ENCODE measurements around the gene JPT1. TPM values are rescaled to one million over a fixed set of nuclear protein-coding genes. Genes with fewer than 3 reads are reported as not detected.

JPT1 gene
- polyA plus RNA-seq, 1 of the 3 experiments (the other 2 are of a cell fraction), result 490 TPM

GRCh38 chr17:75131278-75132017 lies 22.9 kb downstream of the JPT1 start, which contains the start of gene NT5C (continued):
- no peak for TF ChIP-seq PBX3 (IDR thresholded peaks at IDR 0.05)
- no peak for TF ChIP-seq USF2 (IDR thresholded peaks at IDR 0.05; ENCODE audit: borderline replicate concordance, low read depth, low read length)
- TF ChIP-seq FOXJ3 (CRISPR knock-in tag; IDR thresholded peaks at IDR 0.05), result no peak
- TF ChIP-seq SIN3A (IDR thresholded peaks at IDR 0.05; ENCODE audit: borderline replicate concordance, low read depth, low read length), result peak; percentile 75; the same call in 1 of the 2 replicates
- no peak for TF ChIP-seq IRF3 (IDR thresholded peaks at IDR 0.05; ENCODE audit: low read depth, low read length)
- TF ChIP-seq EZH2phosphoT487 (IDR thresholded peaks at IDR 0.05; ENCODE audit: borderline replicate concordance, low read depth), result no peak
- peak; percentile 81 for TF ChIP-seq NRF1 (IDR thresholded peaks at IDR 0.05; ENCODE audit: low read depth, low read length)
- no peak for TF ChIP-seq FOSL2 (IDR thresholded peaks at IDR 0.05; ENCODE audit: borderline replicate concordance, low read depth)

GRCh38 chr17:75130632-75131277 lies 23.6 kb downstream of the JPT1 start:
- Histone ChIP-seq H4K20me1 (ENCODE audit: insufficient read depth) (peaks cover 9% of the 10 kb centered on the region; the same call in 1 of the 2 replicates), H3K4me3 (ENCODE audit: low read depth in 2 of 2, low read length in 1 of 2) (peak overlapping the region; percentile 64 to 88), H3K27me3 (ENCODE audit: insufficient read depth) (no peaks in the 10 kb centered on the region), H2AFZ (ENCODE audit: low read depth) (peak overlapping the region; percentile 98; the same call in 1 of the 2 replicates), H3K36me3 (replicated peaks in 1 of 2; ENCODE audit: control insufficient read depth in 1 of 2, insufficient read depth in 2 of 2, low read length in 1 of 2) (peaks cover 15 to 27% of the 10 kb centered on the region in 2 experiments), H3K27ac (ENCODE audit: low read depth in 2 of 2, low read length in 1 of 2) (peak overlapping the region; percentile 78 to 90), H3K4me1 (ENCODE audit: control insufficient read depth in 1 of 2, insufficient read depth in 2 of 2, low read depth in 1 of 2, low read length in 1 of 2) (peaks cover 5 to 19% of the 10 kb centered on the region in 2 experiments; a peak in 2 of 4 replicates), H3K4me2 (peak overlapping the region; percentile 96), H3K9me3 (no peaks in the 10 kb centered on the region), H3K79me2 (ENCODE audit: insufficient read depth) (peaks cover 25% of the 10 kb centered on the region; the same call in 1 of the 2 replicates), H3K9me2 (no peaks in the 10 kb centered on the region), H3K9ac (peak overlapping the region; percentile 90), H3F3A (replicated peaks; ENCODE audit: insufficient read depth) (peaks cover 37% of the 10 kb centered on the region)
- POLR2A ChIA-PET, result interaction anchor here (0.6 to 2.5 kb wide), 17 partner anchors 9 to 170 kb away, joined by 3 to 22 read pairs (median 8); partner anchors contain the start of genes ARMC7, HID1, JPT1 and MIF4GD
- peak; percentile 91 for DNase-seq
- CTCF ChIA-PET, result interaction anchor here (0.6 to 19.6 kb wide), 55 partner anchors 9 to 619 kb away, joined by 3 to 422 read pairs (median 5); partner anchors contain the start of genes ARMC7, ATP5PD, GGA3 and HID1
- 5% methylated on average over 27 of the region's 29 CpGs for WGBS (ENCODE audit: low lambda C conversion rate)
- peak; percentile 6; the same call in 1 of the 2 replicates for TF ChIP-seq ELF1 (IDR thresholded peaks at IDR 0.05)
- TF ChIP-seq FOXM1 (IDR thresholded peaks at IDR 0.05; ENCODE audit: low read depth), result no peak
- TF ChIP-seq TCF12 (IDR thresholded peaks at IDR 0.05), result 0 out of 2 replicates have a peak, but pooled peaks have one; percentile 9
- no peak for TF ChIP-seq USF2 (IDR thresholded peaks at IDR 0.05; ENCODE audit: borderline replicate concordance, low read depth, low read length)
- TF ChIP-seq EZH2phosphoT487 (IDR thresholded peaks at IDR 0.05; ENCODE audit: borderline replicate concordance, low read depth), result no peak
- TF ChIP-seq RXRA (IDR thresholded peaks at IDR 0.05; ENCODE audit: borderline replicate concordance, low read depth), result no peak
- TF ChIP-seq CHD2 (IDR thresholded peaks at IDR 0.05; ENCODE audit: low read length, partially characterized antibody), result peak; percentile 26
- TF ChIP-seq PBX3 (IDR thresholded peaks at IDR 0.05), result no peak
- no peak for TF ChIP-seq REST (IDR thresholded peaks at IDR 0.05; ENCODE audit: low read depth, low read length)
- no peak for TF ChIP-seq IRF3 (IDR thresholded peaks at IDR 0.05; ENCODE audit: low read depth, low read length)
- TF ChIP-seq TEAD4 (IDR thresholded peaks at IDR 0.05; ENCODE audit: borderline replicate concordance, insufficient read depth), result 0 out of 2 replicates have a peak, but pooled peaks have one; percentile 3
